H1 (cell line): ENCODE results near the gene BRAT1. TPM values are rescaled to one million over a fixed set of nuclear protein-coding genes. Genes with fewer than 3 reads are reported as not detected.

Experiments used
- CTCF ChIA-PET: fragments of 300-600 bp; sonication (Branson Sonifier 250); formaldehyde crosslinking; loops from one replicate; lab custom pipeline; 2021; ENCODE audit not compliant: partially characterized antibody; lab: Charles Lee
- POLR2A ChIA-PET: fragments of 300-600 bp; sonication (Branson Sonifier 250); formaldehyde crosslinking; loops from one replicate; lab custom pipeline; 2021; ENCODE audit warnings: inconsistent platforms; ENCODE audit not compliant: partially characterized antibody; lab: Charles Lee
- DNase-seq, 2 experiments: peaks; one replicate each; pipeline versions ENCODE4 v3.0.0 to v3.0.0-alpha.2; 2010 to 2022; ENCODE audit warnings: low spot score in 2 of 2, low read depth in 1 of 2, mixed read lengths in 1 of 2
- FAIRE-seq: peaks from 2 replicates; lab custom pipeline; 2011; peaks lifted over from hg19 to GRCh38; lab: Jason Lieb, UNC
- H2AFZ ChIP-seq: 2 replicates; pipeline ENCODE4 v1.8.1; 2012; ENCODE audit warnings: low read length, inconsistent platforms
- H2AK5ac ChIP-seq: 2 replicates; pipeline ENCODE4 v1.6.1; 2013; ENCODE audit warnings: low read depth, low read length
- H2BK120ac ChIP-seq: replicated peaks from 2 replicates; pipeline ENCODE3; 2013; ENCODE audit warnings: low read depth, low read length, inconsistent platforms
- H2BK12ac ChIP-seq: 2 replicates; pipeline ENCODE4 v1.6.1; 2013; ENCODE audit warnings: low read depth, low read length
- H2BK15ac ChIP-seq: 2 replicates; pipeline ENCODE4 v1.6.1; 2013; ENCODE audit warnings: low read length
- H2BK20ac ChIP-seq: 2 replicates; pipeline ENCODE4 v1.6.1; 2013; ENCODE audit warnings: low read length
- H2BK5ac ChIP-seq: 2 replicates; pipeline ENCODE4 v1.6.1; 2013; ENCODE audit warnings: low read depth, low read length
- H3K14ac ChIP-seq: 2 replicates; pipeline ENCODE4 v1.6.1; 2013; ENCODE audit warnings: inconsistent platforms; ENCODE audit not compliant: insufficient read length
- H3K18ac ChIP-seq: 2 replicates; pipeline ENCODE4 v1.6.1; 2013; ENCODE audit warnings: low read length; ENCODE audit errors: extremely low read depth
- H3K23ac ChIP-seq: 2 replicates; pipeline ENCODE4 v1.6.1; 2013; ENCODE audit warnings: inconsistent platforms; ENCODE audit not compliant: insufficient read length
- H3K23me2 ChIP-seq: 2 replicates; pipeline ENCODE4 v1.6.1; 2013; ENCODE audit warnings: low read depth, low read length
- H3K27ac ChIP-seq: 2 replicates; pipeline ENCODE4 v1.6.1; 2011; ENCODE audit warnings: low read depth, low read length, inconsistent platforms
- H3K27me3 ChIP-seq, 4 experiments: replicated peaks in 1 of 4; 1 replicate in 1 of 4; 2 replicates in 3 of 4; pipeline versions ENCODE4 v1.6.1 to v1.8.1; 2011 to 2013; ENCODE audit warnings: low read length in 3 of 4, mild to moderate bottlenecking in 3 of 4, inconsistent platforms in 2 of 4, mixed read lengths in 2 of 4, moderate library complexity in 1 of 4; ENCODE audit not compliant: control insufficient read depth in 3 of 4, insufficient read depth in 3 of 4; ENCODE audit errors: extremely low read depth in 1 of 4
- H3K36me3 ChIP-seq, 4 experiments: 2 replicates each; pipeline versions ENCODE4 v1.6.1 to v1.8.1; 2011 to 2013; ENCODE audit warnings: mild to moderate bottlenecking in 4 of 4, low read length in 3 of 4, moderate library complexity in 2 of 4, control low read depth in 1 of 4, inconsistent platforms in 1 of 4; ENCODE audit not compliant: insufficient read depth in 4 of 4, control insufficient read depth in 2 of 4
- H3K4ac ChIP-seq: replicated peaks from 2 replicates; pipeline ENCODE3; 2013; ENCODE audit warnings: low read length, low read depth, mixed read lengths, inconsistent platforms; ENCODE audit not compliant: insufficient read length
- H3K4me1 ChIP-seq, 4 experiments: replicated peaks in 1 of 4; 1 replicate in 1 of 4; 2 replicates in 3 of 4; pipeline versions ENCODE4 v1.6.1 to v1.8.1; 2011 to 2013; ENCODE audit warnings: low read length in 3 of 4, inconsistent platforms in 2 of 4, mixed read lengths in 1 of 4; ENCODE audit not compliant: insufficient read depth in 4 of 4, control insufficient read depth in 3 of 4
- H3K4me2 ChIP-seq, 2 experiments: 2 replicates each; pipeline versions ENCODE4 v1.6.1 to v1.8.1; 2011 to 2013; ENCODE audit warnings: low read depth in 2 of 2, low read length in 2 of 2, control low read depth in 1 of 2, inconsistent platforms in 1 of 2, mild to moderate bottlenecking in 1 of 2; ENCODE audit not compliant: insufficient read depth in 1 of 2
- H3K4me3 ChIP-seq, 4 experiments: fragments of 200-600, 300-600 bp in 1 of 4; sonication (generic), shearing (Covaris generic), sonication (Bioruptor Twin) in 1 of 4; 2 replicates each; pipeline versions ENCODE4 v1.5.1 to v1.8.1; 2011 to 2016; ENCODE audit warnings: low read length in 4 of 4, low read depth in 3 of 4, control low read depth in 2 of 4, inconsistent platforms in 2 of 4, mild to moderate bottlenecking in 2 of 4, mixed read lengths in 1 of 4, moderate library complexity in 1 of 4; ENCODE audit not compliant: insufficient read depth in 2 of 4; ENCODE audit errors: extremely low read depth in 1 of 4
- H3K56ac ChIP-seq: replicated peaks from 2 replicates; pipeline ENCODE3; 2013; ENCODE audit warnings: low read depth, mild to moderate bottlenecking, mixed read lengths, low read length, inconsistent platforms; ENCODE audit not compliant: insufficient read length
- H3K79me1 ChIP-seq: 2 replicates; pipeline ENCODE4 v1.6.1; 2013; ENCODE audit warnings: low read depth, low read length, control low read depth
- H3K79me2 ChIP-seq, 2 experiments: 2 replicates each; pipeline versions ENCODE4 v1.6.1 to v1.8.1; 2012 to 2013; ENCODE audit warnings: low read length in 2 of 2, mild to moderate bottlenecking in 2 of 2, inconsistent platforms in 1 of 2; ENCODE audit not compliant: insufficient read depth in 2 of 2, control insufficient read depth in 1 of 2
- H3K9ac ChIP-seq, 4 experiments: replicated peaks in 1 of 4; 1 replicate in 1 of 4; 2 replicates in 3 of 4; pipeline versions ENCODE4 v1.6.1 to v1.8.1; 2011 to 2013; ENCODE audit warnings: low read depth in 3 of 4, low read length in 3 of 4, control low read depth in 2 of 4, mild to moderate bottlenecking in 2 of 4, moderate library complexity in 2 of 4, inconsistent platforms in 1 of 4; ENCODE audit errors: extremely low read depth in 1 of 4
- H3K9me3 ChIP-seq, 2 experiments: 2 replicates each; pipeline versions ENCODE4 v1.6.1 to v1.8.1; 2012 to 2013; ENCODE audit warnings: mild to moderate bottlenecking in 2 of 2, moderate library complexity in 2 of 2, control low read depth in 1 of 2, inconsistent platforms in 1 of 2, low read depth in 1 of 2, low read length in 1 of 2, mixed read lengths in 1 of 2; ENCODE audit not compliant: insufficient read depth in 2 of 2
- H4K20me1 ChIP-seq, 2 experiments: replicated peaks in 1 of 2; 2 replicates each; pipeline versions ENCODE3 to v1.8.1; 2011 to 2013; ENCODE audit warnings: inconsistent platforms in 2 of 2, low read length in 2 of 2, mild to moderate bottlenecking in 1 of 2; ENCODE audit not compliant: insufficient read depth in 2 of 2, control insufficient read depth in 1 of 2
- H4K5ac ChIP-seq: 2 replicates; pipeline ENCODE4 v1.6.1; 2013; ENCODE audit warnings: low read length, low read depth, mixed read lengths, inconsistent platforms; ENCODE audit not compliant: insufficient read length
- H4K8ac ChIP-seq: 2 replicates; pipeline ENCODE4 v1.8.0; 2013; ENCODE audit warnings: mild to moderate bottlenecking, moderate library complexity, low read length, inconsistent platforms; ENCODE audit not compliant: insufficient read depth; ENCODE audit errors: extremely low read depth
- H4K91ac ChIP-seq: replicated peaks from 2 replicates; pipeline ENCODE3; 2013; ENCODE audit warnings: low read length, mixed read lengths, inconsistent platforms; ENCODE audit not compliant: insufficient read length
- CBX8 ChIP-seq: fragments of 300-800, 300-1000 bp; sonication (generic); IDR thresholded peaks from 2 replicates; pipeline ENCODE4 v1.7.1; 2016; ENCODE audit warnings: low read depth, low read length, borderline replicate concordance
- CEBPB ChIP-seq: IDR thresholded peaks from 2 replicates; pipeline ENCODE4 v1.6.1; 2012; ENCODE audit warnings: low read depth, low read length
- EP300 ChIP-seq, 2 experiments: IDR thresholded peaks; 1 replicate in 1 of 2; 2 replicates in 1 of 2; pipeline ENCODE4 v1.6.1; 2011 to 2012; ENCODE audit warnings: low read depth in 2 of 2, low read length in 2 of 2, mild to moderate bottlenecking in 2 of 2, borderline replicate concordance in 1 of 2, inconsistent platforms in 1 of 2, moderate library complexity in 1 of 2
- EZH2 ChIP-seq: fragments of 200-600 bp; sonication (generic); IDR thresholded peaks from 2 replicates; pipeline ENCODE4 v1.7.1; 2012; ENCODE audit warnings: low read depth, mild to moderate bottlenecking, moderate library complexity, low read length, inconsistent platforms; ENCODE audit not compliant: severe bottlenecking
- SIRT6 ChIP-seq: IDR thresholded peaks from one replicate; pipeline ENCODE4 v1.7.1; 2012; ENCODE audit warnings: low read length, inconsistent platforms
- TAF7 ChIP-seq: optimal IDR thresholded peaks from 2 replicates; pipeline ENCODE3; 2011; ENCODE audit warnings: low read depth, mild to moderate bottlenecking, inconsistent platforms, low read length, moderate library complexity, borderline replicate concordance
- TCF12 ChIP-seq: IDR thresholded peaks from 2 replicates; pipeline ENCODE4 v1.6.1; 2011; ENCODE audit warnings: low read depth, mild to moderate bottlenecking, low read length
- WGBS, 2 experiments: shearing (Covaris generic) in 1 of 2; methylation state at CpG; one replicate each; pipeline versions ENCODE4 v1.1.6 to v1.1.7; 2013 to 2015; ENCODE audit warnings: low lambda C conversion rate in 2 of 2, mixed read lengths in 2 of 2, inconsistent platforms in 1 of 2, low coverage in 1 of 2, missing lambda C conversion rate in 1 of 2; ENCODE audit not compliant: insufficient replicate concordance in 2 of 2, insufficient coverage in 1 of 2, insufficient read length in 1 of 2; ENCODE audit errors: extremely low coverage in 1 of 2, missing lambda C conversion rate in 1 of 2; 5-methylcytosine and 5-hydroxymethylcytosine counted together
- polyA plus RNA-seq, 7 experiments: library from polyadenylated mRNA; depleted of rRNA in 3 of 7; stranded (reverse) in 5 of 7; unstranded in 2 of 7; fragments of >200 nt in 5 of 7; fragments of 200-250 nt in 2 of 7; gene quantifications; 1 replicate in 5 of 7; 2 replicates in 1 of 7; 4 replicates in 1 of 7; pipeline versions ENCODE4 v1.2.1 to v1.2.3, GENCODE V29; 2011 to 2013; ENCODE audit warnings: missing spikeins in 2 of 7, mixed read lengths in 2 of 7
- total RNA-seq: library from RNA; stranded (reverse); fragmentation: NEBNext Ultra II Directional; extraction: Animal tissue kit (Norgen Biotek cat#: 25700); gene quantifications from 2 replicates; pipeline ENCODE4 v1.2.1, GENCODE V29; 2021

The BRAT1 gene
- total and polyA plus RNA-seq, 2 of the 8 experiments (the other 6 are each of a cell fraction or from before 2014, with no cell fraction given): 36.8 to 42.3 TPM

DNA sequence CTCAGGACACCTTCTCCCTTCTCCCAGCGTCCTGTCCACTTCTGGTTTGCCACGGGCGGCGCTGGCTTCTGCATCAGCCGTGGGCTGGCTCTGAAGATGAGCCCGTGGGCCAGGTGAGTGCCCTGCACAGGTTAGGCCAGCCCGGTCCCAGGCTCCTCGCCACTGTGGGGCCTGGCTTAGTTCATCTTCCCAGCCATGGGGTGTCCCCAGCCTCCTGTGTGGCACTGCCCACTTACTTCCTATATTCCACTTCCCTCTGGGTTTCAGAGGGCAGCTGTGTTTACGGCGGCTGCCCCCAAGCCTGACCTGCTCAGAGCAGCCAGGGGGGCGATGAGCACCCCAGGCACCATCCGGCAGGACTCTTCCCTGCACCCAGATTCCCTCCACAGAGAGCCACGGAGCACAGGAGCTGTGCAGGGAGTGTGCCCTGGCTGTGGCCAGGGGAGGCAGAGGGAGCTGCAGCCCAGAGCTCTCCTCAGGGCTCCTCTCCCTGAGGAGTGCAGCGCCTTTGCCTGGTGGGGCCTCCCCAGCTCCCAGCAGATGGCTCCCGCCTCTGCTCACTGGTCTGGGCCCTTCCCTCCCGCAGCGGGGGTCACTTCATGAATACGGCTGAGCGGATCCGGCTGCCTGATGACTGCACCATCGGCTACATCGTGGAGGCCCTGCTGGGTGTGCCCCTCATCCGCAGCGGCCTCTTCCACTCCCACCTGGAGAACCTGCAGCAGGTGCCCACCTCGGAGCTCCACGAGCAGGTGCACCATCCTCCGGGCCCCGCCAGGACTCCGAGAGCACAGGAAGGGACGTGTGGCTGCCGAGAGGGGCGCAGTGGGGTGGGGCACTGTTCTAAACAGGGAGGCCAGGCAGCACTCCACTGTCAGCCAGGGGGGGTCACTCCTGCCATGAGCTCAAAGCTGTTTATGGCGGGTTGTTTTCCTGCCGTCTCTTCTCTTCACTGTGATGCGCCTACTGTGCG lies 29.4 kb downstream of the BRAT1 start:
- Histone ChIP-seq H2BK15ac (peak overlapping the region; percentile 61; the same call in 1 of the 2 replicates), H3K14ac (no peak overlapping the region), H2BK5ac (peak overlapping the region; percentile 96), H3K23ac (no peak overlapping the region), H3K4me1 (peaks cover 0 to 67% (median 42%) of the 10 kb centered on the region in 4 experiments; a peak in 6 of 7 replicates), H3K9me3 (no peaks in the 10 kb centered on the region), H3K27me3 (peaks cover 0 to 5% (median 0%) of the 10 kb centered on the region in 4 experiments; a peak in 3 of 7 replicates), H3K4ac (peak overlapping the region; percentile 96), H3K18ac (peak overlapping the region; percentile 98), H3K79me1 (no peaks in the 10 kb centered on the region; the same call in 1 of the 2 replicates), H4K8ac (no peak overlapping the region; the same call in none of the 2 replicates), H4K91ac (peak overlapping the region; percentile 99), H2BK12ac (peak overlapping the region; percentile 84; the same call in 1 of the 2 replicates), H3K36me3 (peaks cover 7 to 28% (median 19%) of the 10 kb centered on the region in 4 experiments; a peak in 6 of 8 replicates), H3K4me2 (peak overlapping the region; percentile 67 to 85; a peak in 2 of 4 replicates), H4K5ac (peak overlapping the region; percentile 28), H3K56ac (peak overlapping the region; percentile 25), H2BK120ac (peak overlapping the region; percentile 94), H2AK5ac (peak overlapping the region; percentile 45; the same call in 1 of the 2 replicates), H2AFZ (no peak overlapping the region), H3K27ac (no peak overlapping the region), H2BK20ac (peak overlapping the region; percentile 80; the same call in 1 of the 2 replicates), H3K9ac (0 out of 7 replicates have a peak overlapping the region, but pooled peaks of 1 of the 4 experiments have one; percentile 5), H4K20me1 (peaks cover 13 to 32% of the 10 kb centered on the region in 2 experiments), H3K23me2 (peaks cover 6% of the 10 kb centered on the region; the same call in 1 of the 2 replicates), H3K4me3 (no peak overlapping the region), H3K79me2 (peaks cover 0 to 10% of the 10 kb centered on the region in 2 experiments; a peak in 1 of 4 replicates)
- DNase-seq (no peak), FAIRE-seq (no peak)
- POLR2A ChIA-PET: interaction anchor here (0.7 to 8.2 kb wide), 9 partner anchors 8 to 119 kb away, joined by 3 to 68 read pairs (median 8); no protein-coding TSS in a partner anchor
- CTCF ChIA-PET: interaction anchor here (0.6 to 6.9 kb wide), 10 partner anchors 24 to 79 kb away, joined by 3 to 42 read pairs (median 4); partner anchors contain the start of gene BRAT1
- 87% methylated on average over 35 of the region's 36 CpGs; no CpG with 5 or more reads in 1 of the 2 experiments for WGBS, 2 experiments
- TF ChIP-seq TAF7 (no peak), SIRT6 (no peak), EZH2 (no peak), CEBPB (no peak), EP300 (IDR thresholded peaks at IDR 0.05; ENCODE audit: borderline replicate concordance in 1 of 2, low read depth in 2 of 2, low read length in 2 of 2) (no peak), CBX8 (no peak), TCF12 (no peak)
